H1 (cell line): Measurements from ENCODE around the gene SSH2. TPM values are rescaled to one million over a fixed set of nuclear protein-coding genes. Genes with fewer than 3 reads are reported as not detected.

Experiments used
- CTCF ChIA-PET: fragments of 300-600 bp; sonication (Branson Sonifier 250); formaldehyde crosslinking; loops from one replicate; lab custom pipeline; 2021; ENCODE audit not compliant: partially characterized antibody; lab: Charles Lee
- POLR2A ChIA-PET: fragments of 300-600 bp; sonication (Branson Sonifier 250); formaldehyde crosslinking; loops from one replicate; lab custom pipeline; 2021; ENCODE audit warnings: inconsistent platforms; ENCODE audit not compliant: partially characterized antibody; lab: Charles Lee
- DNase-seq, 2 experiments: peaks; one replicate each; pipeline versions ENCODE4 v3.0.0 to v3.0.0-alpha.2; 2010 to 2022; ENCODE audit warnings: low spot score in 2 of 2, low read depth in 1 of 2, mixed read lengths in 1 of 2
- FAIRE-seq: peaks from 2 replicates; lab custom pipeline; 2011; peaks lifted over from hg19 to GRCh38; lab: Jason Lieb, UNC
- H2AFZ ChIP-seq: 2 replicates; pipeline ENCODE4 v1.8.1; 2012; ENCODE audit warnings: low read length, inconsistent platforms
- H2AK5ac ChIP-seq: 2 replicates; pipeline ENCODE4 v1.6.1; 2013; ENCODE audit warnings: low read depth, low read length
- H2BK120ac ChIP-seq: replicated peaks from 2 replicates; pipeline ENCODE3; 2013; ENCODE audit warnings: low read depth, low read length, inconsistent platforms
- H2BK12ac ChIP-seq: 2 replicates; pipeline ENCODE4 v1.6.1; 2013; ENCODE audit warnings: low read depth, low read length
- H2BK15ac ChIP-seq: 2 replicates; pipeline ENCODE4 v1.6.1; 2013; ENCODE audit warnings: low read length
- H2BK20ac ChIP-seq: 2 replicates; pipeline ENCODE4 v1.6.1; 2013; ENCODE audit warnings: low read length
- H2BK5ac ChIP-seq: 2 replicates; pipeline ENCODE4 v1.6.1; 2013; ENCODE audit warnings: low read depth, low read length
- H3K14ac ChIP-seq: 2 replicates; pipeline ENCODE4 v1.6.1; 2013; ENCODE audit warnings: inconsistent platforms; ENCODE audit not compliant: insufficient read length
- H3K18ac ChIP-seq: 2 replicates; pipeline ENCODE4 v1.6.1; 2013; ENCODE audit warnings: low read length; ENCODE audit errors: extremely low read depth
- H3K23ac ChIP-seq: 2 replicates; pipeline ENCODE4 v1.6.1; 2013; ENCODE audit warnings: inconsistent platforms; ENCODE audit not compliant: insufficient read length
- H3K23me2 ChIP-seq: 2 replicates; pipeline ENCODE4 v1.6.1; 2013; ENCODE audit warnings: low read depth, low read length
- H3K27ac ChIP-seq: 2 replicates; pipeline ENCODE4 v1.6.1; 2011; ENCODE audit warnings: low read depth, low read length, inconsistent platforms
- H3K27me3 ChIP-seq, 4 experiments: replicated peaks in 1 of 4; 1 replicate in 1 of 4; 2 replicates in 3 of 4; pipeline versions ENCODE4 v1.6.1 to v1.8.1; 2011 to 2013; ENCODE audit warnings: low read length in 3 of 4, mild to moderate bottlenecking in 3 of 4, inconsistent platforms in 2 of 4, mixed read lengths in 2 of 4, moderate library complexity in 1 of 4; ENCODE audit not compliant: control insufficient read depth in 3 of 4, insufficient read depth in 3 of 4; ENCODE audit errors: extremely low read depth in 1 of 4
- H3K36me3 ChIP-seq, 4 experiments: 2 replicates each; pipeline versions ENCODE4 v1.6.1 to v1.8.1; 2011 to 2013; ENCODE audit warnings: mild to moderate bottlenecking in 4 of 4, low read length in 3 of 4, moderate library complexity in 2 of 4, control low read depth in 1 of 4, inconsistent platforms in 1 of 4; ENCODE audit not compliant: insufficient read depth in 4 of 4, control insufficient read depth in 2 of 4
- H3K4ac ChIP-seq: replicated peaks from 2 replicates; pipeline ENCODE3; 2013; ENCODE audit warnings: low read length, low read depth, mixed read lengths, inconsistent platforms; ENCODE audit not compliant: insufficient read length
- H3K4me1 ChIP-seq, 4 experiments: replicated peaks in 1 of 4; 1 replicate in 1 of 4; 2 replicates in 3 of 4; pipeline versions ENCODE4 v1.6.1 to v1.8.1; 2011 to 2013; ENCODE audit warnings: low read length in 3 of 4, inconsistent platforms in 2 of 4, mixed read lengths in 1 of 4; ENCODE audit not compliant: insufficient read depth in 4 of 4, control insufficient read depth in 3 of 4
- H3K4me2 ChIP-seq, 2 experiments: 2 replicates each; pipeline versions ENCODE4 v1.6.1 to v1.8.1; 2011 to 2013; ENCODE audit warnings: low read depth in 2 of 2, low read length in 2 of 2, control low read depth in 1 of 2, inconsistent platforms in 1 of 2, mild to moderate bottlenecking in 1 of 2; ENCODE audit not compliant: insufficient read depth in 1 of 2
- H3K4me3 ChIP-seq, 4 experiments: fragments of 200-600, 300-600 bp in 1 of 4; sonication (generic), shearing (Covaris generic), sonication (Bioruptor Twin) in 1 of 4; 2 replicates each; pipeline versions ENCODE4 v1.5.1 to v1.8.1; 2011 to 2016; ENCODE audit warnings: low read length in 4 of 4, low read depth in 3 of 4, control low read depth in 2 of 4, inconsistent platforms in 2 of 4, mild to moderate bottlenecking in 2 of 4, mixed read lengths in 1 of 4, moderate library complexity in 1 of 4; ENCODE audit not compliant: insufficient read depth in 2 of 4; ENCODE audit errors: extremely low read depth in 1 of 4
- H3K56ac ChIP-seq: replicated peaks from 2 replicates; pipeline ENCODE3; 2013; ENCODE audit warnings: low read depth, mild to moderate bottlenecking, mixed read lengths, low read length, inconsistent platforms; ENCODE audit not compliant: insufficient read length
- H3K79me1 ChIP-seq: 2 replicates; pipeline ENCODE4 v1.6.1; 2013; ENCODE audit warnings: low read depth, low read length, control low read depth
- H3K79me2 ChIP-seq, 2 experiments: 2 replicates each; pipeline versions ENCODE4 v1.6.1 to v1.8.1; 2012 to 2013; ENCODE audit warnings: low read length in 2 of 2, mild to moderate bottlenecking in 2 of 2, inconsistent platforms in 1 of 2; ENCODE audit not compliant: insufficient read depth in 2 of 2, control insufficient read depth in 1 of 2
- H3K9ac ChIP-seq, 4 experiments: replicated peaks in 1 of 4; 1 replicate in 1 of 4; 2 replicates in 3 of 4; pipeline versions ENCODE4 v1.6.1 to v1.8.1; 2011 to 2013; ENCODE audit warnings: low read depth in 3 of 4, low read length in 3 of 4, control low read depth in 2 of 4, mild to moderate bottlenecking in 2 of 4, moderate library complexity in 2 of 4, inconsistent platforms in 1 of 4; ENCODE audit errors: extremely low read depth in 1 of 4
- H3K9me3 ChIP-seq, 2 experiments: 2 replicates each; pipeline versions ENCODE4 v1.6.1 to v1.8.1; 2012 to 2013; ENCODE audit warnings: mild to moderate bottlenecking in 2 of 2, moderate library complexity in 2 of 2, control low read depth in 1 of 2, inconsistent platforms in 1 of 2, low read depth in 1 of 2, low read length in 1 of 2, mixed read lengths in 1 of 2; ENCODE audit not compliant: insufficient read depth in 2 of 2
- H4K20me1 ChIP-seq, 2 experiments: replicated peaks in 1 of 2; 2 replicates each; pipeline versions ENCODE3 to v1.8.1; 2011 to 2013; ENCODE audit warnings: inconsistent platforms in 2 of 2, low read length in 2 of 2, mild to moderate bottlenecking in 1 of 2; ENCODE audit not compliant: insufficient read depth in 2 of 2, control insufficient read depth in 1 of 2
- H4K5ac ChIP-seq: 2 replicates; pipeline ENCODE4 v1.6.1; 2013; ENCODE audit warnings: low read length, low read depth, mixed read lengths, inconsistent platforms; ENCODE audit not compliant: insufficient read length
- H4K8ac ChIP-seq: 2 replicates; pipeline ENCODE4 v1.8.0; 2013; ENCODE audit warnings: mild to moderate bottlenecking, moderate library complexity, low read length, inconsistent platforms; ENCODE audit not compliant: insufficient read depth; ENCODE audit errors: extremely low read depth
- H4K91ac ChIP-seq: replicated peaks from 2 replicates; pipeline ENCODE3; 2013; ENCODE audit warnings: low read length, mixed read lengths, inconsistent platforms; ENCODE audit not compliant: insufficient read length
- CTBP2 ChIP-seq: IDR thresholded peaks from 2 replicates; pipeline ENCODE4 v1.7.0; 2011; ENCODE audit warnings: borderline replicate concordance, mild to moderate bottlenecking, moderate library complexity, mixed read lengths, low read length; ENCODE audit not compliant: insufficient read depth, insufficient read length
- RAD21 ChIP-seq, 2 experiments: IDR thresholded peaks in 1 of 2; conservative IDR thresholded peaks in 1 of 2; 2 replicates each; pipeline ENCODE4 v1.6.1; 2011; ENCODE audit warnings: low read depth in 2 of 2, low read length in 2 of 2, improper control_type of control experiment in 1 of 2, inconsistent platforms in 1 of 2, mild to moderate bottlenecking in 1 of 2, moderate library complexity in 1 of 2
- YY1 ChIP-seq: IDR thresholded peaks from 2 replicates; pipeline ENCODE4 v1.6.1; 2011; ENCODE audit warnings: low read depth, mild to moderate bottlenecking, low read length
- WGBS, 2 experiments: shearing (Covaris generic) in 1 of 2; methylation state at CpG; one replicate each; pipeline versions ENCODE4 v1.1.6 to v1.1.7; 2013 to 2015; ENCODE audit warnings: low lambda C conversion rate in 2 of 2, mixed read lengths in 2 of 2, inconsistent platforms in 1 of 2, low coverage in 1 of 2, missing lambda C conversion rate in 1 of 2; ENCODE audit not compliant: insufficient replicate concordance in 2 of 2, insufficient coverage in 1 of 2, insufficient read length in 1 of 2; ENCODE audit errors: extremely low coverage in 1 of 2, missing lambda C conversion rate in 1 of 2; 5-methylcytosine and 5-hydroxymethylcytosine counted together
- polyA plus RNA-seq, 7 experiments: library from polyadenylated mRNA; depleted of rRNA in 3 of 7; stranded (reverse) in 5 of 7; unstranded in 2 of 7; fragments of >200 nt in 5 of 7; fragments of 200-250 nt in 2 of 7; gene quantifications; 1 replicate in 5 of 7; 2 replicates in 1 of 7; 4 replicates in 1 of 7; pipeline versions ENCODE4 v1.2.1 to v1.2.3, GENCODE V29; 2011 to 2013; ENCODE audit warnings: missing spikeins in 2 of 7, mixed read lengths in 2 of 7
- total RNA-seq: library from RNA; stranded (reverse); fragmentation: NEBNext Ultra II Directional; extraction: Animal tissue kit (Norgen Biotek cat#: 25700); gene quantifications from 2 replicates; pipeline ENCODE4 v1.2.1, GENCODE V29; 2021

Gene SSH2
- total and polyA plus RNA-seq, 2 of the 8 experiments (the other 6 are each of a cell fraction or from before 2014, with no cell fraction given) = 5.2 to 15.9 TPM

- 95% methylated on average over 6 of the region's 6 CpGs; no CpG with 5 or more reads in 1 of the 2 experiments for WGBS, 2 experiments
- CTCF ChIA-PET = interaction anchor here (0.7 to 2.1 kb wide), 6 partner anchors 13 to 123 kb away, joined by 3 to 7 read pairs (median 4); no protein-coding TSS in a partner anchor
Measured at GRCh38 chr17:29655323-29655722, 274.7 kb downstream of the SSH2 start.

More at GRCh38 chr17:29655323-29655722, 274.7 kb downstream of the SSH2 start:
- Histone ChIP-seq H4K8ac (no peak overlapping the region), H3K9me3 (no peaks in the 10 kb centered on the region), H2AK5ac (no peak overlapping the region), H2BK15ac (no peak overlapping the region), H2BK12ac (no peak overlapping the region), H4K20me1 (no peaks in the 10 kb centered on the region), H3K9ac (no peak overlapping the region), H3K27ac (no peak overlapping the region), H4K91ac (no peak overlapping the region), H3K27me3 (no peaks in the 10 kb centered on the region), H3K79me2 (no peaks in the 10 kb centered on the region), H4K5ac (no peak overlapping the region), H3K4me3 (no peak overlapping the region), H3K4me1 (no peaks in the 10 kb centered on the region), H2BK5ac (no peak overlapping the region), H3K23ac (no peak overlapping the region), H3K4me2 (no peak overlapping the region), H2AFZ (no peak overlapping the region), H3K14ac (no peak overlapping the region), H3K23me2 (no peaks in the 10 kb centered on the region), H3K36me3 (no peaks in the 10 kb centered on the region), H3K4ac (no peak overlapping the region), H2BK120ac (no peak overlapping the region), H2BK20ac (no peak overlapping the region), H3K56ac (no peak overlapping the region), H3K79me1 (no peaks in the 10 kb centered on the region), H3K18ac (no peak overlapping the region)
- FAIRE-seq = no peak
- POLR2A ChIA-PET = no interaction called here
- no peak for DNase-seq
- TF ChIP-seq RAD21 (IDR thresholded peaks at IDR 0.05 in 1 of 2, conservative IDR thresholded peaks at IDR 0.05 in 1 of 2; ENCODE audit: low read depth in 2 of 2, low read length in 2 of 2) = no peak
- no peak for TF ChIP-seq CTBP2
- TF ChIP-seq YY1 = no peak
- TF ChIP-seq, all 59 proteins: peak for 0
